Activated CD8-positive, alpha-beta memory T cell treated with anti-CD3 and anti-CD28 coated beads for 1 hour (primary cell): ENCODE data around the gene ZNF436.
"Not testable (repeated sequence)": the region's sequence is repeated elsewhere in the genome, so short reads cannot be mapped to it uniquely, and the experiment has no call there.

Source experiments
- DNase-seq, 2 donors: peaks; one replicate each; pipeline ENCODE4 v3.0.0-alpha.2; 2020; ENCODE audit warnings: low read depth in 1 of 2; ENCODE audit errors: extremely low read depth in 1 of 2

ZNF436 gene

GRCh38 chr1:23393706-23394105 lies 24.1 kb upstream of the ZNF436 start:
- no peak for DNase-seq

- DNase-seq, result no peak
Observed at GRCh38 chr1:23392125-23392855, 22.7 kb upstream of the ZNF436 start.

DNA sequence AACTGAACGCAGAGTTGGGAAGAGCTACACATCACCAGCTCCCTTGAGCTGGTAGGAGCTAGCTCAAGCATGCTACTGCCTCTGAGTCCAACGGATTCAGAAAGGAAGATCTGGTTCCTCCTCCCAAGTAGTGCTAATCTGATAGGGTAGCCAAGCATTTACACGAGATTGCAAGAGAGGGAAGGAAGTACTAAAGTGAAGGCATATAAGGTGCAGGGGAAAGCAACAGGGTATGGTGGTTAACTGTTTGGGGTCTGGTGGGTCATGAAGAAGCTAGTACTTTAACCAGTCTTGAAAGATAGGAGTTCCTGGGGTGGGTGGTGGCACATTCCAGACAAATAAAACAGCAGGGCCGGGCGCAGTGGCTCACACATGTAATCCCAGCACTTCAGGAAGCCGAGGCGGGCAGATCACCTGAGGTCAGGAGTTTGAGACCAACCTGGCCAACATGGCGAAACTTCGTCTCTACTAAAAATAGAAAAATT lies 20.2 kb upstream of the ZNF436 start:
- no peak for DNase-seq

DNA sequence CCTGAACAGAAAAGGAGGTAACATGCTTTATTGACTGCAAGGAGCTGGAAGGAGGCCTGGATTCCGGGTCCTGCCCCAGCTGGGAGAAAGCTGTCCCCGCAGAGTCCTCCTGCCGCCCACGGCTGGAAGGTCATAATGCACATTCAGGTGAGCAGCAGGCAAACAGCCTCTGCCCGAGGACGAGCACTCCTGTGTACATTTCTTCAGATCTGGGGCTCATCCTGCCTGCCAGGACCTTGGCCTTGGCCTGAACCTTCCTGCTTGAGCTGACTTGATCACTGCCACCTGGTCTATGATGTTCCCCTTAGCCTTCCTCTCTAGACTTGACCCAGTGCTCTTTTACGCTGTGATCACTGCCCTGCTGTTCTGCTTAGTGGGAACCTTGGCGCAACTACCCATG lies 17.9 kb upstream of the ZNF436 start:
- DNase-seq, result no peak

GRCh38 chr1:23385119-23385621 lies 15.5 kb upstream of the ZNF436 start:
- DNase-seq, result no peak

DNA sequence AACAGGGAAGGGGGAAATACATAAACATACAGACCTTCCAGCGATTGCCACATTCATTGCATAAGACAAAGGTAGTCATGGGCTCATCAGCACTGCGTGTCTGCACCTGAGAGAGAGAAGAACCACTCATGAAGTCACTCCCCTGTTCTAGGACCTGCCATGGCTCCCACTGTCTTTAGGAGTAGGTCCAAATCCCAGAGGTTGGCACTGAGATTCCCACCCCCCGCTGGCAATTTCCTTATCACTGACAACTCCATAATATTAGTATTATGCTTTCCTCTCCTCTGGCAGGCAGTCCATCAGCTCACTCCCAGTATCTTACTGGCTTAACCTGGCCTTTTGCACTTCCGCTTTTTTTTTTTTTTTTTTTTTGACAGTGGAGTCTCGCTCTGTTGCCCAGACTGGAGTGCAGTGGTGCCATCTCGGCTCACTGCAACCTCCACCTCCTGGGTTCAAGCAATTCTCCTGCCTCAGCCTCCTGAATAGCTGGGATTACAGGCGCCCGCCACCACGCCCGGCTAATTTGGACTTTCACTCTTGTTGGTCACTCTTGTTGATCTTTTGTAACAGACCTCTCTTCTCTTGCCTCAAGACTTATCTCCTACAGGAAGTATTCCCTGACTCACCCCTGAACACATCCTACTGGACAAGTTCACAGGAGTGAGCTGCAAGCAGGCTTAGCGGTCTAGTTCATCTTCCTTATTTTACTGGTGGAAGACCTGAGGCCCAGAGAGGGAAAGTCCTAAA lies 14.8 kb upstream of the ZNF436 start:
- no peak for DNase-seq

- DNase-seq, result no peak
Observed at GRCh38 chr1:23383577-23384311, 14.1 kb upstream of the ZNF436 start.

GRCh38 chr1:23381233-23381885 lies 11.7 kb upstream of the ZNF436 start:
- DNase-seq, result no peak

DNA sequence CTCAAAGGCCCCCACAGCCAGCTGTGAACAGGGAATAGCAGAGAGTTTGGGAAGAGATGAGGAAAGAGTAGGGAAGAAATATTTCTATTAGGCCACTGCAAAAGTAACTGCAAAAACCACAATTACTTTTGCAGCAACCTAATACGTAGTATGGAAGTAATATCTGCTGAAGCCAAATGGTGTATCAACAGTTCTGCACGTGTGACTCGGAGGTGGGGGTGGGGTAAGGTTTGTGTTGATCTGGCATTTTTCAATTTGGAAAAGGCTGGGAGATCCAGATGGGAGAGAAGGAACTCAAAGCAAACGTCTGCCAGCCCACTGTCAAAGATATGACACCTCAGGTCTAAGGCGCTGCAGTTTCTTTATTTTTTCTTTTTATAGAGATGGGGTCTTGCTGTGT lies 11.1 kb upstream of the ZNF436 start:
- DNase-seq, result no peak

GRCh38 chr1:23380236-23380635 lies 10.6 kb upstream of the ZNF436 start:
- not testable (repeated sequence) for DNase-seq

DNA sequence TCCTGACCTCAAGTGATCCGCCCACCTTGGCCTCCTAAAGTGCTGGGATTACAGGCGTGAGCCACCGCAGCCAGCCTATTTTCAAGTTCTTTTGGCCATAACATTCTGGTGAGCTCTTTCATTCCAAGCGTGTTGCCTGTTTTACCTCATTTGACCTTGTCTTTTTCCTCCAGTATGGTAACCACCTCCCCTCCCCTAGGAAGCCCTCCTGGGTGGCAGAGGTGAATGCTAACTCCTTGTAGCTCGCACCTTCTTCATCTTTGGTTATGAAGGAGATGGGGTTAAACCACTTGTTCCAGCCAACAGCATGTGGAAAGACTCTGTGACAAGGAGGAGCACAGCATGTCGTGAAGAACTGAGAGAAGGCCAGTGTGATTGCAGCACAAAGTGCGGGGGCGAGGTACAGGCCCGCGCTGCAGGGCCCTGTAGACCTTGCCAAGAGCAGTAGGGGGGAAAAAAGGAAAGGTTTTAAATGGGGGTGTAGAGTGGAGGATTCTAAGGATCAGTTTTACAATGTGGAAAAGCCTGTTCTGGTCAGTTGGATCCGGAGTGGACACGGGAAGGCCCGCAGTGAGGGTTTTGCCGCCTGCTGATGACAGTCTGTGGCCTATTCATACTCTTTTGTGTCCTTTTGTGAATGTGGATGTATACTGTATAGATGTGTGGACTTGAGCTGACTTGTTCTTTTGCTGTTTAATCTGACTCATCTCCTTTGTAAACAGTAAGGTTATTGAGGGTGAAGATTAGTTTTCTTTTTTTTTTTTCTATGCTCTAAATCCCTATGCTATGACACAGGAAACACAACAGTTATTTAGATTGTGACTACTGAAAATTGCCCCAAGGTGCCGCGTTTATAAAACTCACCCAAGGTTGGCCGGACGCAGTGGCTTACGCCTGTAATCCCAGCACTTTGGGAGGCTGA lies 7.5 kb upstream of the ZNF436 start:
- no peak for DNase-seq

DNA sequence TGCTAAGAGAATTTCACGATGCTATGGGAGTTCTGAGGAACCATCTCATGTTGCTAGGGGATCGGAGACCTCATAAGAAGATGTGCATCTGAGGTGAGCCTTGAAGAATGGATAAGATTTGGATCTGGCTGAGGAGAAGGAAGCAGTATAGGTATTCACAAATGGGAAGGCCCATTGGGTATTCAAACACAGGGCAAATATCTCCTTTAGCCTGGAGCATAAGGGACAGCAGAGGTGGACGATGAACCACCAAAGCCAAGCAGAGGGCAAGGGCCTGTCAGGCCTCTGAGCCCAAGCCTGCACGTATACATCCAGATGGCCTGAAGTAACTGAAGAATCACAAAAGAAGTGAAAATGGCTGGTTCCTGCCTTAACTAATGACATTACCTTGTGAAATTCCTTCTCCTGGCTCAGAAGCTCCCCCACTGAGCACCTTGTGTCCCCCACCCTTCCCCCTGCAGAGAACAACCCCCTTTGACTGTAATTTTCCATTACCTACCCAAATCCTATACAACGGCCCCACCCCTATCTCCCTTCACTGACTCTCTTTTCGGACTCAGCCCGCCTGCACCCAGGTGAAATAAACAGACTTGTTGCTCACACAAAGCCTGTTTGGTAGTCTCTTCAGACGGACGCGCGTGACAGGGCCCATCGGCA lies 4.6 kb upstream of the ZNF436 start:
- not testable (repeated sequence) for DNase-seq

GRCh38 chr1:23371987-23372880 lies 2.6 kb upstream of the ZNF436 start:
- DNase-seq, result no peak

GRCh38 chr1:23370709-23371584 lies 1.3 kb upstream of the ZNF436 start:
- no peak for DNase-seq

DNA sequence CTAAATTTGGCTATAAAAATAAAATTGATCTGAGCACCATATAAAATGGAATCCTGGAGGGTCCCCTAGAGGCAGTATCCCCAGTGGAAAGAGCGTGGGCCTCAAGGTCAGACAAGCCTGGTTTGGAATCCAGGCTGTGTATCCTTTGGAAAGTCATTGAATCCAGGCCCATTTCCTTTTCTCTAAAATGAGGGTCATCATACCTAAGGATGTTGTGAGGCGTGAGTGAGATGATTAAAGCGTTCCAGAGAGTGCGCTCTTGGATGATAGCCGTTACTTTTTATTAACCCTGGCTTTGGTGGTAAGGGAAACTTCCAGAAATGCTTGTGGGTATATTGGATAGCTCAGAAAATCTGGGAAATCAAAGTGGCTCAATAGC lies 683 bp upstream of the ZNF436 start:
- no peak for DNase-seq

DNA sequence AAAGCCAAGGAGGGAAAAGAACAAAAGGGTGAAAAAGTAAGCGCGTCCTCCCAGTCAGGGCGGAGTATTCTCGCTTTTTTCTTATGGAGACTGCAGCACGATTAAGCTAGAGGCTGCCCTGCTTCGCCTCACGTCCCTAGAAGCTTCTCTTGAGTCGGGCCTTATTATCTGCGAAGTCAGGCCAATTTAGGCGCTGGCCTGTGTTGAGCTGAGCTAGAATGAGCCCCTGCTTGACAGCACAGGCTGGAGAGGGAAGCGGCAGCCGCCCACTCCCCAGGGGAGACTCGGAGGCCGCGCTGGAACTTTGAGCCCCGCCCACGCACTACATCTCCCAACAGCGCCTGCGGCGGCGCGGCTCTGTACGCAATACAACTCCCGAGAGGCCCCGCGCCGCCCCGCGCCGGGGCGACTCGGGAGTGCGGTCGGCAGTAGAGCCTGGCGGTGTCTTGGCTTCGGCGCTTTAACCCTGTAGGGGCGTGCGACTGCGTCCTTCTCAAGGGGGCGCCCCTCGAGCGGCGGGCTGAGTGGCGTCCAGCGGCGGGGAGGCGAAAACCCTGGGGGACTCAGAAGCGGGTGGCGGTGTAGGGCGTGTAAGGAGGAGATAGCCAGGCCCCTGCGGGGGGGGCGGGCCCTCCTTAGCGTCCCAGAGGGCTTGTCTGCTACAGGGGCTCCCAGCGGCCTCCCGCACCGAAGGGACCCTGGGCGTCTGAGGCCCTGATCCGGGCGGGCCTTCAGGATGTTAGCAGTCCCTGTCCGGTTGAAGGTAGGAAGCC lies 888 bp downstream of the ZNF436 start:
- peak; percentile 53 to 74 for DNase-seq
